ENCODE results near the gene PLEKHM3. TPM values are rescaled to one million over a fixed set of nuclear protein-coding genes. Genes with fewer than 3 reads are reported as not detected.

PLEKHM3 gene
- total and polyA plus RNA-seq, 2 of the 13 experiments (the other 11 are each of a cell fraction or from before 2014, with no cell fraction given), result 4.5 to 4.7 TPM

DNA sequence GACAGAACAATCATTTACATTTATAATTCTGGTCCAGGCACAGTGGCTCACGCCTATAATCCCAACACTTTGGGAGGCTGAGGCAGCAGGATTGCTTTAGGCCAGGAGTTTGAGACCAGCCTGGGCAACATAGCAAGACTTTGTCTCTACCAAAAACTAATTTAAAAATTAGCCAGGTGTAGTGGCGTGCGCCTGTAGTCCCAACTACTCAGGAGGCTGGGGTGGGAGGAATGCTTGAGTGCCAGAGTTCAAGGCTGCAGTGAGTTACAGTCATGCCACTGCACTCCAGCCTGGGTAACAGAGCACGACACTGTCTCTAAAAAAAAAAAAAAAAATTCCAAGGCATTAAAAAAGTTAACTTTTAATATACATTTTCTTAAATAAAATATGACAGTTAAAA, 88.1 kb downstream of the PLEKHM3 start (continued):
- TF ChIP-seq, protein P1, sequence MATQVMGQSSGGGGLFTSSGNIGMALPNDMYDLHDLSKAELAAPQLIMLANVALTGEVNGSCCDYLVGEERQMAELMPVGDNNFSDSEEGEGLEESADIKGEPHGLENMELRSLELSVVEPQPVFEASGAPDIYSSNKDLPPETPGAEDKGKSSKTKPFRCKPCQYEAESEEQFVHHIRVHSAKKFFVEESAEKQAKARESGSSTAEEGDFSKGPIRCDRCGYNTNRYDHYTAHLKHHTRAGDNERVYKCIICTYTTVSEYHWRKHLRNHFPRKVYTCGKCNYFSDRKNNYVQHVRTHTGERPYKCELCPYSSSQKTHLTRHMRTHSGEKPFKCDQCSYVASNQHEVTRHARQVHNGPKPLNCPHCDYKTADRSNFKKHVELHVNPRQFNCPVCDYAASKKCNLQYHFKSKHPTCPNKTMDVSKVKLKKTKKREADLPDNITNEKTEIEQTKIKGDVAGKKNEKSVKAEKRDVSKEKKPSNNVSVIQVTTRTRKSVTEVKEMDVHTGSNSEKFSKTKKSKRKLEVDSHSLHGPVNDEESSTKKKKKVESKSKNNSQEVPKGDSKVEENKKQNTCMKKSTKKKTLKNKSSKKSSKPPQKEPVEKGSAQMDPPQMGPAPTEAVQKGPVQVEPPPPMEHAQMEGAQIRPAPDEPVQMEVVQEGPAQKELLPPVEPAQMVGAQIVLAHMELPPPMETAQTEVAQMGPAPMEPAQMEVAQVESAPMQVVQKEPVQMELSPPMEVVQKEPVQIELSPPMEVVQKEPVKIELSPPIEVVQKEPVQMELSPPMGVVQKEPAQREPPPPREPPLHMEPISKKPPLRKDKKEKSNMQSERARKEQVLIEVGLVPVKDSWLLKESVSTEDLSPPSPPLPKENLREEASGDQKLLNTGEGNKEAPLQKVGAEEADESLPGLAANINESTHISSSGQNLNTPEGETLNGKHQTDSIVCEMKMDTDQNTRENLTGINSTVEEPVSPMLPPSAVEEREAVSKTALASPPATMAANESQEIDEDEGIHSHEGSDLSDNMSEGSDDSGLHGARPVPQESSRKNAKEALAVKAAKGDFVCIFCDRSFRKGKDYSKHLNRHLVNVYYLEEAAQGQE (IDR thresholded peaks at IDR 0.05; ENCODE audit: borderline replicate concordance in 1 of 2, low read depth in 1 of 2, low read length in 2 of 2), result no peak
- TF ChIP-seq ZNF674 (CRISPR knock-in tag; IDR thresholded peaks at IDR 0.05; ENCODE audit: low read depth) (no peak), CENPX (CRISPR knock-in tag; IDR thresholded peaks at IDR 0.05) (no peak), ZNF468 (CRISPR knock-in tag; IDR thresholded peaks at IDR 0.05) (no peak), ZBTB21 (CRISPR knock-in tag; IDR thresholded peaks at IDR 0.05) (no peak), IKZF1 (IDR thresholded peaks at IDR 0.05) (no peak), HOXA7 (CRISPR knock-in tag; IDR thresholded peaks at IDR 0.05) (no peak), ZZZ3 (CRISPR knock-in tag; IDR thresholded peaks at IDR 0.05; ENCODE audit: borderline replicate concordance) (no peak), NFE2L2 (IDR thresholded peaks at IDR 0.05; ENCODE audit: low read length) (no peak)
- TF ChIP-seq, protein P2, sequence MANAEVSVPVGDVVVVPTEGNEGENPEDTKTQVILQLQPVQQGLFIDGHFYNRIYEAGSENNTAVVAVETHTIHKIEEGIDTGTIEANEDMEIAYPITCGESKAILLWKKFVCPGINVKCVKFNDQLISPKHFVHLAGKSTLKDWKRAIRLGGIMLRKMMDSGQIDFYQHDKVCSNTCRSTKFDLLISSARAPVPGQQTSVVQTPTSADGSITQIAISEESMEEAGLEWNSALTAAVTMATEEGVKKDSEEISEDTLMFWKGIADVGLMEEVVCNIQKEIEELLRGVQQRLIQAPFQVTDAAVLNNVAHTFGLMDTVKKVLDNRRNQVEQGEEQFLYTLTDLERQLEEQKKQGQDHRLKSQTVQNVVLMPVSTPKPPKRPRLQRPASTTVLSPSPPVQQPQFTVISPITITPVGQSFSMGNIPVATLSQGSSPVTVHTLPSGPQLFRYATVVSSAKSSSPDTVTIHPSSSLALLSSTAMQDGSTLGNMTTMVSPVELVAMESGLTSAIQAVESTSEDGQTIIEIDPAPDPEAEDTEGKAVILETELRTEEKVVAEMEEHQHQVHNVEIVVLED (CRISPR knock-in tag; IDR thresholded peaks at IDR 0.05; ENCODE audit: borderline replicate concordance), result no peak
- TF ChIP-seq, protein P3, sequence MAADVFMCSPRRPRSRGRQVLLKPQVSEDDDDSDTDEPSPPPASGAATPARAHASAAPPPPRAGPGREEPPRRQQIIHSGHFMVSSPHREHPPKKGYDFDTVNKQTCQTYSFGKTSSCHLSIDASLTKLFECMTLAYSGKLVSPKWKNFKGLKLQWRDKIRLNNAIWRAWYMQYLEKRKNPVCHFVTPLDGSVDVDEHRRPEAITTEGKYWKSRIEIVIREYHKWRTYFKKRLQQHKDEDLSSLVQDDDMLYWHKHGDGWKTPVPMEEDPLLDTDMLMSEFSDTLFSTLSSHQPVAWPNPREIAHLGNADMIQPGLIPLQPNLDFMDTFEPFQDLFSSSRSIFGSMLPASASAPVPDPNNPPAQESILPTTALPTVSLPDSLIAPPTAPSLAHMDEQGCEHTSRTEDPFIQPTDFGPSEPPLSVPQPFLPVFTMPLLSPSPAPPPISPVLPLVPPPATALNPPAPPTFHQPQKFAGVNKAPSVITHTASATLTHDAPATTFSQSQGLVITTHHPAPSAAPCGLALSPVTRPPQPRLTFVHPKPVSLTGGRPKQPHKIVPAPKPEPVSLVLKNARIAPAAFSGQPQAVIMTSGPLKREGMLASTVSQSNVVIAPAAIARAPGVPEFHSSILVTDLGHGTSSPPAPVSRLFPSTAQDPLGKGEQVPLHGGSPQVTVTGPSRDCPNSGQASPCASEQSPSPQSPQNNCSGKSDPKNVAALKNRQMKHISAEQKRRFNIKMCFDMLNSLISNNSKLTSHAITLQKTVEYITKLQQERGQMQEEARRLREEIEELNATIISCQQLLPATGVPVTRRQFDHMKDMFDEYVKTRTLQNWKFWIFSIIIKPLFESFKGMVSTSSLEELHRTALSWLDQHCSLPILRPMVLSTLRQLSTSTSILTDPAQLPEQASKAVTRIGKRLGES (CRISPR knock-in tag; IDR thresholded peaks at IDR 0.05; ENCODE audit: borderline replicate concordance), result no peak
- TF ChIP-seq, protein P4, sequence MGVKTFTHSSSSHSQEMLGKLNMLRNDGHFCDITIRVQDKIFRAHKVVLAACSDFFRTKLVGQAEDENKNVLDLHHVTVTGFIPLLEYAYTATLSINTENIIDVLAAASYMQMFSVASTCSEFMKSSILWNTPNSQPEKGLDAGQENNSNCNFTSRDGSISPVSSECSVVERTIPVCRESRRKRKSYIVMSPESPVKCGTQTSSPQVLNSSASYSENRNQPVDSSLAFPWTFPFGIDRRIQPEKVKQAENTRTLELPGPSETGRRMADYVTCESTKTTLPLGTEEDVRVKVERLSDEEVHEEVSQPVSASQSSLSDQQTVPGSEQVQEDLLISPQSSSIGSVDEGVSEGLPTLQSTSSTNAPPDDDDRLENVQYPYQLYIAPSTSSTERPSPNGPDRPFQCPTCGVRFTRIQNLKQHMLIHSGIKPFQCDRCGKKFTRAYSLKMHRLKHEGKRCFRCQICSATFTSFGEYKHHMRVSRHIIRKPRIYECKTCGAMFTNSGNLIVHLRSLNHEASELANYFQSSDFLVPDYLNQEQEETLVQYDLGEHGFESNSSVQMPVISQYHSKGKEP (CRISPR knock-in tag; IDR thresholded peaks at IDR 0.05), result no peak

Data from HepG2 (cell line).